GM12878 (cell line): ENCODE measurements around the gene UFL1. TPM values are rescaled to one million over a fixed set of nuclear protein-coding genes. Genes with fewer than 3 reads are reported as not detected.

Experiments used
- ATAC-seq: fragments of 200-7000 bp; cut with Tn5 transposase; 3 replicates; pipeline ENCODE4 v1.9.1; 2020; ENCODE audit warnings: mild to moderate bottlenecking, moderate library complexity
- BruUV-seq: library from RNA; stranded (reverse); fragments of 400-500 nt; replicated peaks from 2 replicates; lab custom pipeline; 2021; lab: Mats Ljungman, UMichigan
- CTCF ChIA-PET: fragments of 300-600 bp; sonication (Branson Sonifier 250); formaldehyde crosslinking; extraction: SDS; loops from one replicate; lab custom pipeline; 2021; ENCODE audit warnings: inconsistent platforms; lab: Yijun Ruan, JAX
- POLR2A ChIA-PET: fragments of 350-600 bp; formaldehyde crosslinking; extraction: SDS; loops from one replicate; lab custom pipeline; 2021; ENCODE audit warnings: inconsistent platforms; lab: Charles Lee
- RAD21 ChIA-PET: fragments of 300-600 bp; sonication (Branson Sonifier 250); formaldehyde crosslinking; loops from one replicate; lab custom pipeline; 2023; ENCODE audit warnings: antibody characterized with exemption; ENCODE audit not compliant: unreplicated experiment; lab: Charles Lee
- SMC1A ChIA-PET: fragments of 300-600 bp; sonication (Branson Sonifier 250); formaldehyde crosslinking; loops from one replicate; lab custom pipeline; 2023; ENCODE audit not compliant: unreplicated experiment, uncharacterized antibody; lab: Charles Lee
- DNase-seq: peaks from one replicate; pipeline ENCODE4 v3.0.0-alpha.2; 2011; ENCODE audit warnings: low read depth, low spot score
- FAIRE-seq: peaks from 3 replicates; lab custom pipeline; 2011; peaks lifted over from hg19 to GRCh38; lab: Jason Lieb, UNC
- H2AFZ ChIP-seq: 2 replicates; pipeline ENCODE4 v1.6.0; 2011; ENCODE audit warnings: low read depth, low read length, control low read depth; ENCODE audit not compliant: control insufficient read depth
- H3K27ac ChIP-seq: 2 replicates; pipeline ENCODE4 v1.5.1; 2011; ENCODE audit warnings: control low read depth; ENCODE audit not compliant: control insufficient read depth, insufficient read depth
- H3K27me3 ChIP-seq, 2 experiments: replicated peaks in 1 of 2; 2 replicates each; pipeline versions ENCODE4 v1.6.0 to v1.6.1; 2011; ENCODE audit warnings: low read length in 1 of 2; ENCODE audit not compliant: control insufficient read depth in 2 of 2, insufficient read depth in 2 of 2
- H3K36me3 ChIP-seq, 2 experiments: 2 replicates each; pipeline ENCODE4 v1.5.1; 2011; ENCODE audit warnings: low read length in 1 of 2; ENCODE audit not compliant: control insufficient read depth in 2 of 2, insufficient read depth in 2 of 2
- H3K4me1 ChIP-seq: 2 replicates; pipeline ENCODE4 v1.6.1; 2011; ENCODE audit warnings: mild to moderate bottlenecking, low read length, moderate library complexity, mixed read lengths; ENCODE audit not compliant: control insufficient read depth, insufficient read depth
- H3K4me2 ChIP-seq: 2 replicates; pipeline ENCODE4 v1.6.0; 2011; ENCODE audit warnings: control low read depth; ENCODE audit not compliant: control insufficient read depth, insufficient read depth
- H3K4me3 ChIP-seq: fragments of 200-600 bp; sonication (generic); 2 replicates; pipeline ENCODE4 v1.5.1; 2016
- H3K79me2 ChIP-seq: 2 replicates; pipeline ENCODE4 v1.6.0; 2011; ENCODE audit warnings: low read length; ENCODE audit not compliant: control insufficient read depth, insufficient read depth
- H3K9ac ChIP-seq: 2 replicates; pipeline ENCODE4 v1.8.0; 2011; ENCODE audit warnings: low read length, control low read depth, mixed read lengths; ENCODE audit not compliant: control insufficient read depth, insufficient read depth
- H3K9me3 ChIP-seq: replicated peaks from 3 replicates; pipeline ENCODE4 v1.5.1; 2011; ENCODE audit warnings: mild to moderate bottlenecking, low read length; ENCODE audit not compliant: control insufficient read depth, insufficient read depth
- H4K20me1 ChIP-seq: 2 replicates; pipeline ENCODE4 v1.6.0; 2011; ENCODE audit not compliant: control insufficient read depth, insufficient read depth
- CEBPB ChIP-seq, 2 experiments: fragments of 150-350 bp in 1 of 2; IDR thresholded peaks; 2 replicates each; pipeline ENCODE4 v1.6.1; 2012 to 2014; ENCODE audit warnings: low read depth in 2 of 2, low read length in 2 of 2, borderline replicate concordance in 1 of 2, inconsistent platforms in 1 of 2
- CEBPZ ChIP-seq: fragments of 150-350 bp; IDR thresholded peaks from 2 replicates; pipeline ENCODE4 v1.6.1; 2016; ENCODE audit warnings: low read depth, low read length
- CREM ChIP-seq: IDR thresholded peaks from 2 replicates; pipeline ENCODE4 v1.6.1; 2014; ENCODE audit warnings: antibody characterized with exemption, low read depth
- DPF2 ChIP-seq: fragments of 450-650 bp; IDR thresholded peaks from 2 replicates; pipeline ENCODE4 v1.6.1; 2017; ENCODE audit warnings: mild to moderate bottlenecking
- HDAC6 ChIP-seq: fragments of 200-600 bp; sonication (generic); IDR thresholded peaks from one replicate; pipeline ENCODE4 v1.8.0; 2017; ENCODE audit warnings: antibody characterized with exemption; ENCODE audit not compliant: unreplicated experiment
- KDM1A ChIP-seq: fragments of 200-600 bp; sonication (generic); IDR thresholded peaks from 2 replicates; pipeline ENCODE4 v1.6.1; 2016; ENCODE audit warnings: borderline replicate concordance
- MEF2A ChIP-seq: IDR thresholded peaks from 2 replicates; pipeline ENCODE4 v1.6.1; 2011; ENCODE audit warnings: low read depth, mild to moderate bottlenecking, low read length, moderate library complexity; ENCODE audit not compliant: insufficient read depth
- NFIC ChIP-seq: IDR thresholded peaks from 2 replicates; pipeline ENCODE4 v1.6.1; 2012; ENCODE audit warnings: low read depth, mild to moderate bottlenecking, inconsistent platforms, low read length, moderate library complexity
- NR2C2 ChIP-seq: IDR thresholded peaks from 2 replicates; pipeline ENCODE4 v1.6.1; 2011; ENCODE audit warnings: borderline replicate concordance, low read depth; ENCODE audit not compliant: control insufficient read depth, insufficient read length
- RELA ChIP-seq: fragments of 450-650 bp; IDR thresholded peaks from 2 replicates; pipeline ENCODE4 v1.8.0; 2014; ENCODE audit warnings: borderline replicate concordance; ENCODE audit not compliant: partially characterized antibody
- SP1 ChIP-seq: IDR thresholded peaks from one replicate; pipeline ENCODE4 v1.6.1; 2011; ENCODE audit warnings: low read depth, low read length
- ZNF384 ChIP-seq: IDR thresholded peaks from 2 replicates; pipeline ENCODE4 v1.6.1; 2012; ENCODE audit warnings: low read depth, mild to moderate bottlenecking, low read length, improper control_type of control experiment, borderline replicate concordance
- WGBS: methylation state at CpG from one replicate; pipeline ENCODE4 v1.1.6; 2016; ENCODE audit warnings: low lambda C conversion rate; ENCODE audit not compliant: insufficient replicate concordance, insufficient coverage; ENCODE audit errors: missing lambda C conversion rate; 5-methylcytosine and 5-hydroxymethylcytosine counted together
- in situ Hi-C: fragments of 300-500 bp; cut with MboI; formaldehyde crosslinking; loops from 9 replicates; pipeline ENCODE4 v1.14.3; 2018; ENCODE audit warnings: mixed read lengths
- intact Hi-C: fragments of 100-400 bp; cut with micrococcal nuclease; formaldehyde crosslinking; loops from one replicate; pipeline ENCODE4 v1.14.2; 2022; ENCODE audit not compliant: unreplicated experiment
- polyA plus RNA-seq, 11 experiments: library from polyadenylated mRNA; depleted of rRNA in 4 of 11; unstranded in 6 of 11; stranded (reverse) in 5 of 11; fragments of >200 nt; fragmentation: Nextera tagmentation in 4 of 11; fragmentation: Illumina TruSeq in 1 of 11; extraction: Ambion mirVana in 4 of 11; extraction: Trizol in 1 of 11; gene quantifications; 1 replicate in 1 of 11; 2 replicates in 10 of 11; pipeline versions ENCODE4 v1.2.1 to v1.2.3, GENCODE V29; 2011 to 2016; ENCODE audit warnings: inconsistent platforms in 2 of 11, missing spikeins in 2 of 11, low read depth in 1 of 11
- total RNA-seq, 4 experiments: library from RNA; depleted of rRNA in 3 of 4; stranded (reverse); fragments of >200 nt in 3 of 4; fragmentation: Illumina TruSeq in 1 of 4; extraction: Trizol in 1 of 4; gene quantifications; 2 replicates each; pipeline versions ENCODE4 v1.2.1 to v1.2.3, GENCODE V29; 2013 to 2021

UFL1 gene
- total and polyA plus RNA-seq, 10 of the 15 experiments (the other 5 are each of a cell fraction or from before 2014, with no cell fraction given), result 13.8 to 29.3 (median 24.4) TPM

GRCh38 chr6:96509281-96509680, 12.3 kb upstream of the UFL1 start:
- H3K9me3 ChIP-seq, result no peaks in the 10 kb centered on the region; the same call in 2 of the 3 replicates
- H3K4me2 ChIP-seq, result no peak overlapping the region
- intact Hi-C loops (no loop called here), in situ Hi-C loops (no loop called here)
- ChIA-PET SMC1A (interaction anchor here (2.1 kb wide), 1 partner anchor 10 kb away, joined by 5 read pairs; no protein-coding TSS in a partner anchor), POLR2A (no interaction called here), CTCF (no interaction called here), RAD21 (no interaction called here)
- H4K20me1 ChIP-seq, result no peaks in the 10 kb centered on the region
- TF ChIP-seq CEBPZ (no peak), SP1 (no peak), MEF2A (no peak), CREM (no peak), DPF2 (no peak), RELA (no peak), NFIC (no peak), CEBPB (IDR thresholded peaks at IDR 0.05; ENCODE audit: borderline replicate concordance in 1 of 2, low read depth in 2 of 2, low read length in 2 of 2) (no peak), HDAC6 (no peak), ZNF384 (no peak), KDM1A (no peak), NR2C2 (no peak)
- FAIRE-seq (no peak), DNase-seq (no peak), ATAC-seq (no peak)
- H3K27me3 ChIP-seq, result no peaks in the 10 kb centered on the region
- no peak overlapping the region for H2AFZ ChIP-seq
- no TSS peak for BruUV-seq
- no peaks in the 10 kb centered on the region for H3K36me3 ChIP-seq
- H3K4me3 ChIP-seq, result no peak overlapping the region
- no peak overlapping the region for H3K9ac ChIP-seq
- no peaks in the 10 kb centered on the region for H3K4me1 ChIP-seq
- no peaks in the 10 kb centered on the region for H3K79me2 ChIP-seq
- WGBS, result 69% methylated on average over 2 of the region's 2 CpGs
- H3K27ac ChIP-seq, result no peak overlapping the region
